ENCODE results near the gene SLC39A13. TPM values are rescaled to one million over a fixed set of nuclear protein-coding genes. Genes with fewer than 3 reads are reported as not detected.
A peak's percentile ranks its signal among the peaks of the same experiment; 100 is the strongest.

The SLC39A13 gene
- total RNA-seq, 1 experiment from 2014 or later, result 29.2 TPM

- Histone ChIP-seq H4K5ac (ENCODE audit: insufficient read length, low read depth, low read length) (no peak overlapping the region), H3K9ac (ENCODE audit: extremely low read depth, insufficient read length, low read length) (no peak overlapping the region)
These were observed 31.6 kb upstream of the SLC39A13 start for GRCh38 chr11:47376525-47377371.

More at GRCh38 chr11:47376525-47377371, 31.6 kb upstream of the SLC39A13 start:
- H3K14ac ChIP-seq (ENCODE audit: insufficient read depth, low read length), result no peak overlapping the region
- TF ChIP-seq CTCF (conservative IDR thresholded peaks at IDR 0.05), result peak; percentile 34; the same call in 2 of the 3 replicates
- no peaks in the 10 kb centered on the region for H3K4me1 ChIP-seq (ENCODE audit: insufficient read depth, low read length)
- H3K27ac Mint-ChIP-seq, result no peak overlapping the region
- no peak overlapping the region for H2BK15ac ChIP-seq (ENCODE audit: low read depth, low read length)
- no peak for DNase-seq
- H3K79me2 ChIP-seq (ENCODE audit: insufficient read depth, low read length), result no peaks in the 10 kb centered on the region
- H3K56ac ChIP-seq (ENCODE audit: insufficient read length, low read depth, low read length), result no peak overlapping the region
- H3K4me2 ChIP-seq (ENCODE audit: insufficient read depth, insufficient read length, low read length), result no peak overlapping the region
- no peak overlapping the region for H2BK5ac ChIP-seq (ENCODE audit: insufficient read length, low read length)
- WGBS (ENCODE audit: extremely low coverage, insufficient read length, low lambda C conversion rate), result no CpG with 5 or more reads among the region's 14 CpGs
- H3K4me1 Mint-ChIP-seq, result peaks cover 3 to 4% of the 10 kb centered on the region in 2 experiments; a peak in 3 of 4 replicates
- no peak overlapping the region for H4K91ac ChIP-seq (ENCODE audit: insufficient read length, low read depth, low read length)
- no peaks in the 10 kb centered on the region for H3K79me1 ChIP-seq (ENCODE audit: insufficient read depth, low read depth, low read length, poor library complexity, severe bottlenecking)
- H3K9me3 ChIP-seq (ENCODE audit: control insufficient read depth, low read depth, low read length), result no peaks in the 10 kb centered on the region
- no peak overlapping the region for H3K4me3 Mint-ChIP-seq
- H2AK5ac ChIP-seq (ENCODE audit: insufficient read length, low read length), result no peak overlapping the region
- H2AFZ ChIP-seq (ENCODE audit: low read length), result no peak overlapping the region
- no peak overlapping the region for H3K27ac ChIP-seq (ENCODE audit: insufficient read length, low read depth, low read length)
- no peaks in the 10 kb centered on the region for H4K20me1 ChIP-seq (ENCODE audit: control insufficient read depth, insufficient read depth, insufficient read length)
- H3K27me3 Mint-ChIP-seq (ENCODE audit: low read depth), result no peaks in the 10 kb centered on the region
- no peaks in the 10 kb centered on the region for H3K36me3 Mint-ChIP-seq (ENCODE audit: insufficient read depth in 1 of 3, low read depth in 3 of 3)
- no peak overlapping the region for H3T11ph ChIP-seq (ENCODE audit: low read length)
- H2BK120ac ChIP-seq (ENCODE audit: low read depth, low read length, poor library complexity, severe bottlenecking), result no peak overlapping the region
- H2BK20ac ChIP-seq (ENCODE audit: low read depth, low read length, poor library complexity, severe bottlenecking), result no peak overlapping the region
- H4K8ac ChIP-seq (replicated peaks; ENCODE audit: insufficient read length, low read depth, low read length), result no peak overlapping the region
- H3K18ac ChIP-seq (ENCODE audit: insufficient read length, low read depth, low read length), result peak overlapping the region; percentile 51
- H3K9me3 Mint-ChIP-seq, result no peaks in the 10 kb centered on the region
- no peak overlapping the region for H3K23ac ChIP-seq (ENCODE audit: insufficient read length, low read depth, low read length)
- no peak overlapping the region for H2BK12ac ChIP-seq (ENCODE audit: insufficient read length, low read depth, low read length)
- H3K23me2 ChIP-seq (ENCODE audit: insufficient read length, low read depth, low read length, poor library complexity, severe bottlenecking), result no peaks in the 10 kb centered on the region
- no peak overlapping the region for H3K4ac ChIP-seq (ENCODE audit: low read depth, low read length)
- no peaks in the 10 kb centered on the region for H3K27me3 ChIP-seq (ENCODE audit: insufficient read depth, low read length)
